Activated CD4-positive, alpha-beta T cell treated with anti-CD3 and anti-CD28 coated beads, Interleukin-2, amount 10 ng/mL, durations not matched to agents 24 days and 14 days (primary cell): ENCODE results near the gene ENO1. TPM values are rescaled to one million over a fixed set of nuclear protein-coding genes. Genes with fewer than 3 reads are reported as not detected.
"Not testable (repeated sequence)": the region's sequence is repeated elsewhere in the genome, so short reads cannot be mapped to it uniquely, and the experiment has no call there.

Experiments used
- DNase-seq: peaks from one replicate; pipeline ENCODE4 v3.0.0; 2022
- H3K27ac Mint-ChIP-seq: one replicate; pipeline ENCODE4 v1.8.0; 2022; ENCODE audit warnings: mild to moderate bottlenecking, mixed read lengths
- H3K27me3 Mint-ChIP-seq: one replicate; pipeline ENCODE4 v1.8.0; 2022; ENCODE audit warnings: mixed read lengths
- H3K36me3 Mint-ChIP-seq: one replicate; pipeline ENCODE4 v1.8.0; 2022; ENCODE audit warnings: low read depth, mild to moderate bottlenecking, mixed read lengths
- H3K4me1 Mint-ChIP-seq: one replicate; pipeline ENCODE4 v1.8.0; 2021; ENCODE audit warnings: mixed read lengths
- H3K4me3 Mint-ChIP-seq: one replicate; pipeline ENCODE4 v1.8.0; 2022; ENCODE audit warnings: mild to moderate bottlenecking, moderate library complexity, mixed read lengths
- H3K9me3 Mint-ChIP-seq: one replicate; pipeline ENCODE4 v1.8.0; 2021; ENCODE audit warnings: mixed read lengths
- intact Hi-C: fragments of 100-400 bp; cut with micrococcal nuclease; formaldehyde crosslinking; loops from one replicate; pipeline ENCODE4 v1.15.1; 2023
- total RNA-seq: library from RNA; stranded (reverse); gene quantifications from 2 replicates; pipeline ENCODE4 v1.2.3, GENCODE V29; 2022

The ENO1 gene
- total RNA-seq, 1 donor from 2014 or later = 3,899 TPM

GRCh38 chr1:8835941-8836643, 42.4 kb downstream of the ENO1 start:
- Mint-ChIP-seq H3K27ac (no peak overlapping the region), H3K4me3 (no peak overlapping the region), H3K27me3 (peaks cover 8% of the 10 kb centered on the region), H3K9me3 (peaks cover 4% of the 10 kb centered on the region), H3K36me3 (no peaks in the 10 kb centered on the region), H3K4me1 (peaks cover 2% of the 10 kb centered on the region)
- intact Hi-C loops = no loop called here
- no peak for DNase-seq

GRCh38 chr1:8831340-8831739, 47.1 kb downstream of the ENO1 start:
- intact Hi-C loops = no loop called here
- no peak for DNase-seq
- Mint-ChIP-seq H3K4me3 (no peak overlapping the region), H3K27ac (no peak overlapping the region), H3K4me1 (peaks cover 7% of the 10 kb centered on the region), H3K36me3 (no peaks in the 10 kb centered on the region), H3K9me3 (no peaks in the 10 kb centered on the region), H3K27me3 (peaks cover 4% of the 10 kb centered on the region)

- H3K27me3 Mint-ChIP-seq, intact Hi-C loops, H3K4me1 Mint-ChIP-seq, H3K4me3 Mint-ChIP-seq, H3K36me3 Mint-ChIP-seq, DNase-seq, H3K9me3 Mint-ChIP-seq, H3K27ac Mint-ChIP-seq: not testable (repeated sequence)
Measured at GRCh38 chr1:8830732-8831131, 47.8 kb downstream of the ENO1 start.

GRCh38 chr1:8825985-8826481, 52.5 kb downstream of the ENO1 start:
- Mint-ChIP-seq H3K4me3 (no peak overlapping the region), H3K4me1 (peaks cover 7% of the 10 kb centered on the region), H3K9me3 (no peaks in the 10 kb centered on the region), H3K27me3 (peaks cover 10% of the 10 kb centered on the region), H3K36me3 (no peaks in the 10 kb centered on the region), H3K27ac (no peak overlapping the region)
- DNase-seq = no peak
- intact Hi-C loops = no loop called here

GRCh38 chr1:8823295-8823664, 55.2 kb downstream of the ENO1 start:
- H3K27ac Mint-ChIP-seq = no peak overlapping the region
- no peak overlapping the region for H3K4me3 Mint-ChIP-seq
- peaks cover 3% of the 10 kb centered on the region for H3K4me1 Mint-ChIP-seq
- no peaks in the 10 kb centered on the region for H3K36me3 Mint-ChIP-seq
- intact Hi-C loops = no loop called here
- peaks cover 15% of the 10 kb centered on the region for H3K27me3 Mint-ChIP-seq
- H3K9me3 Mint-ChIP-seq = no peaks in the 10 kb centered on the region
- DNase-seq = no peak

GRCh38 chr1:8822373-8823294, 55.9 kb downstream of the ENO1 start:
- H3K27ac Mint-ChIP-seq = no peak overlapping the region
- peaks cover 6% of the 10 kb centered on the region for H3K4me1 Mint-ChIP-seq
- no peak overlapping the region for H3K4me3 Mint-ChIP-seq
- no peaks in the 10 kb centered on the region for H3K9me3 Mint-ChIP-seq
- H3K27me3 Mint-ChIP-seq = peaks cover 15% of the 10 kb centered on the region
- intact Hi-C loops = no loop called here
- DNase-seq = no peak
- H3K36me3 Mint-ChIP-seq = no peaks in the 10 kb centered on the region

GRCh38 chr1:8821084-8821483, 57.4 kb downstream of the ENO1 start:
- Mint-ChIP-seq H3K27ac (no peak overlapping the region), H3K4me1 (peaks cover 15% of the 10 kb centered on the region), H3K27me3 (peaks cover 13% of the 10 kb centered on the region)

GRCh38 chr1:8818789-8819188, 59.7 kb downstream of the ENO1 start:
- H3K27me3 Mint-ChIP-seq, H3K27ac Mint-ChIP-seq, H3K9me3 Mint-ChIP-seq, H3K36me3 Mint-ChIP-seq, H3K4me3 Mint-ChIP-seq, DNase-seq: not testable (repeated sequence)
- H3K4me1 Mint-ChIP-seq = peaks cover 35% of the 10 kb centered on the region
- intact Hi-C loops = loop anchor here (5.0 to 10.0 kb wide), 3 partner anchors 39 to 174 kb away; no protein-coding TSS in a partner anchor

More at GRCh38 chr1:8821084-8821483, 57.4 kb downstream of the ENO1 start:
- intact Hi-C loops = no loop called here
- DNase-seq = no peak
- no peaks in the 10 kb centered on the region for H3K9me3 Mint-ChIP-seq
- no peak overlapping the region for H3K4me3 Mint-ChIP-seq
- H3K36me3 Mint-ChIP-seq = no peaks in the 10 kb centered on the region

GRCh38 chr1:8818325-8818775, 60.1 kb downstream of the ENO1 start:
- Mint-ChIP-seq H3K27ac (peak overlapping the region; percentile 82), H3K4me1 (peaks cover 35% of the 10 kb centered on the region), H3K27me3 (peaks cover 8% of the 10 kb centered on the region), H3K36me3 (no peaks in the 10 kb centered on the region), H3K9me3 (no peaks in the 10 kb centered on the region), H3K4me3 (peak overlapping the region; percentile 96)
- DNase-seq = no peak
- intact Hi-C loops = loop anchor here (5.0 to 10.0 kb wide), 3 partner anchors 39 to 174 kb away; no protein-coding TSS in a partner anchor

GRCh38 chr1:8817412-8818324, 60.8 kb downstream of the ENO1 start, which contains the start of gene RERE:
Gene RERE (minus strand): TSS chr1:8817640.
- Mint-ChIP-seq H3K9me3 (no peaks in the 10 kb centered on the region), H3K4me1 (peaks cover 37% of the 10 kb centered on the region), H3K27me3 (peaks cover 7% of the 10 kb centered on the region), H3K4me3 (peak within 1 kb of the TSS; percentile 96), H3K36me3 (no peaks in the 10 kb centered on the region), H3K27ac (peak within 1 kb of the TSS; percentile 92)
- DNase-seq = peak; percentile 99
- intact Hi-C loops = loop anchor here (2.0 to 10.0 kb wide), 4 partner anchors 40 to 173 kb away; partner anchors contain the start of gene ENO1

- intact Hi-C loops = loop anchor here (2.0 to 10.0 kb wide), 4 partner anchors 40 to 172 kb away; partner anchors contain the start of gene ENO1
- peak overlapping the region; percentile 96 for H3K4me3 Mint-ChIP-seq
- H3K27ac Mint-ChIP-seq = peak overlapping the region; percentile 92
- H3K9me3 Mint-ChIP-seq = no peaks in the 10 kb centered on the region
- peak; percentile 77 for DNase-seq
- H3K36me3 Mint-ChIP-seq = no peaks in the 10 kb centered on the region
- H3K4me1 Mint-ChIP-seq = peaks cover 37% of the 10 kb centered on the region
- H3K27me3 Mint-ChIP-seq = peaks cover 7% of the 10 kb centered on the region
Measured at GRCh38 chr1:8816831-8817411, 61.6 kb downstream of the ENO1 start.

- H3K27me3 Mint-ChIP-seq = peaks cover 7% of the 10 kb centered on the region
- peak overlapping the region; percentile 92 for H3K27ac Mint-ChIP-seq
- intact Hi-C loops = loop anchor here (2.0 to 10.0 kb wide), 4 partner anchors 41 to 171 kb away; partner anchors contain the start of gene ENO1
- H3K9me3 Mint-ChIP-seq = no peaks in the 10 kb centered on the region
- peak overlapping the region; percentile 96 for H3K4me3 Mint-ChIP-seq
- no peaks in the 10 kb centered on the region for H3K36me3 Mint-ChIP-seq
- H3K4me1 Mint-ChIP-seq = peaks cover 37% of the 10 kb centered on the region
- no peak for DNase-seq
Measured at GRCh38 chr1:8816264-8816663, 62.2 kb downstream of the ENO1 start.
